Right ventricle myocardium superior (tissue), 1 donor: Measurements from ENCODE around the gene ERG. TPM values are rescaled to one million over a fixed set of nuclear protein-coding genes. Genes with fewer than 3 reads are reported as not detected.

Experiments used
- ATAC-seq: fragments of 200-7000 bp; cut with Tn5 transposase; one replicate; pipeline ENCODE4 v1.9.1; 2020; ENCODE audit warnings: mild to moderate bottlenecking; ENCODE audit not compliant: poor library complexity
- DNase-seq: peaks from one replicate; pipeline ENCODE4 v3.0.0-alpha.2; 2020
- intact Hi-C: fragments of 100-400 bp; cut with DNase I; formaldehyde crosslinking; loops from one replicate; pipeline ENCODE4 v1.11.2; 2022
- total RNA-seq: library from RNA; stranded (reverse); fragmentation: NEBNext Ultra II Directional; extraction: Animal tissue kit (Norgen Biotek cat#: 25700); gene quantifications from one replicate; pipeline ENCODE4 v1.2.1, GENCODE V29; 2021
- donor health status: DM: no; HTN: yes; CAD: no; lungs with severe emphysema.

Gene ERG
- total RNA-seq, 1 donor from 2014 or later, result 17.8 TPM

DNA sequence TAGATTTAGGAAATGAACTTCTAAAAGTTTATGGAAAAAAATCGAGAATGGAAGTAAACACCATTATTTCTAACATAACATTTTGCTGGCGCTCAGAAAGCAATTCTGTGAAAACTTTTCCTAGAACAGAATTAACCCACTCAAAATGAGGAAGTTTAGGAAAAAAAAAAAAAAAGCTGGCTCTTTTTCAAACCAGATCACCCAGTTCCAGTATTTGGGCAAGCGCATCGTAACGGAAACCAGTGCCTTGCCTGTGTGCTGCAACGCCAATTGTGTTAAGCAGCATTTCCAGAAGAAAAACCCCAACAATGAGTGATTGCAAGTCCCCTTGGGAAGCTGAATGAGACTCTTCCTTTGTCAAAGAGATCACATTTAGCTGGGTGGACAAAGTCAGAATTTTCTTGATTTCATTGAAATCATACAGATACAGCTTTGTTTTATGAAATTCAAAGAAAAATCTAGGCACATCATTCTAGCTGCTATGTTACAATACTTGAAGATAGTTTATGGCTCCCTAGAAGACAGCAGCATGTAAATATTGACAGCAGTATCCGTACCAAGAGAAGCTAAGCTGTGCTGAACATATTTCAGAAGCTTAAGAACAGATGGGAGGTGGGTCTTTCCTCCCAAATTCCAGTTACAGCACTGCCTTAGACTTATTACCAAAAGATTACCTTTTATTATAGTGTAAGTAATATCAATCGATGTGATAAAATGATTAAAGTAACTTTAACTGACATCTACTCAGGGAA, 113.4 kb downstream of the ERG start:
- peak; percentile 39 for ATAC-seq
- intact Hi-C loops, result no loop called here
- no peak for DNase-seq

DNA sequence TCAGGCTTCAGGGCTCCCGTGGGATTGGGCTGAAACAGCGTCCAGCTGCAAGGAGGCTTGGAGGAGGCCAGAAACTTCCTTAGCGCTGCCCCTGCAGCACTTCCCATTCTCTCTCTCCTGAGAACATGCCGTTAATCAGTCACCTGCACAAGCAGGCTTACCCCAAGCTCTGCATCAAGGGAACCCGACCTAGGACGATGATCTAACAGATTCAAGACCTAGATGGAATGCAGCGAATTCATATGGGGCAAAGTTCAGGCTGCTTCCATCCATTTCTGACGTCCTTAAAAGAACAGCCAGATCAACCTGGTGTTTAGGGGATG, 114.1 kb downstream of the ERG start:
- intact Hi-C loops, result no loop called here
- DNase-seq, result no peak
- no peak for ATAC-seq

DNA sequence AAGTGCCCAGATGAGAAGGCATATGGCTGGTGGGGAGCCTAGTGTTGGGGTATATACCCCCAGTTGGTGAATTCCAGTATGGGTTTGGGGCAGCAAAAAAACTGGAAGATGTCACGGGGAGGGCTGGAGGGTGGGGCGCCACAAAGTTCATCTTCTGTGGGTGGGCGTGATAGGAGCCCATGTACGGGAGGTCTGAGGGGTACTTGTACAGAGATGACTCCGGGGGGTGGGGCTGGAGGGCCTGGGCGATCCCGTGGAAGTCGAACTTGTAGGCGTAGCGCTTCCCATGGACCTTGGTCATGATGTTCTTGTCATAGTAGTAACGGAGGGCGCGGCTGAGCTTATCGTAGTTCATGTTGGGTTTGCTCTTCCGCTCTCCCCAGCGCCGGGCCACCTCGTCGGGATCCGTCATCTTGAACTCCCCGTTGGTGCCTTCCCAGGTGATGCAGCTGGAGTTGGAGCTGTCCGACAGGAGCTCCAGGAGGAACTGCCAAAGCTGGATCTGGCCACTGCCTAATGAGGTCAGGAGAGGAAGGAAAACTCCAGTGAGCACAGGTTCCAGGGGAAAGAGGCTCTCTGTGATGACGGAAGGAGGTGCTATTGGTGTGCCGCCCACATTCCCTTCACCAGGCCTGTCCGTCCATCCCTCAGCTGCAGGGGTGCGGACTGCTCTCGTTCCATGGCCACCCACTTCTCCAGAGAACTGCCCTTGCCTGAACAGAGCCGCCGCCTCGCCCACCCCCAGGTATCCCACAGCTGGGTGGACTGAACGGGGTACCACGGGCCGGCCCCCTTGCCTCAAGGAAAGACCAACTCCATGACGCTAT, 114.7 kb downstream of the ERG start:
- intact Hi-C loops, result no loop called here
- ATAC-seq (no peak), DNase-seq (peak; percentile 40)

DNA sequence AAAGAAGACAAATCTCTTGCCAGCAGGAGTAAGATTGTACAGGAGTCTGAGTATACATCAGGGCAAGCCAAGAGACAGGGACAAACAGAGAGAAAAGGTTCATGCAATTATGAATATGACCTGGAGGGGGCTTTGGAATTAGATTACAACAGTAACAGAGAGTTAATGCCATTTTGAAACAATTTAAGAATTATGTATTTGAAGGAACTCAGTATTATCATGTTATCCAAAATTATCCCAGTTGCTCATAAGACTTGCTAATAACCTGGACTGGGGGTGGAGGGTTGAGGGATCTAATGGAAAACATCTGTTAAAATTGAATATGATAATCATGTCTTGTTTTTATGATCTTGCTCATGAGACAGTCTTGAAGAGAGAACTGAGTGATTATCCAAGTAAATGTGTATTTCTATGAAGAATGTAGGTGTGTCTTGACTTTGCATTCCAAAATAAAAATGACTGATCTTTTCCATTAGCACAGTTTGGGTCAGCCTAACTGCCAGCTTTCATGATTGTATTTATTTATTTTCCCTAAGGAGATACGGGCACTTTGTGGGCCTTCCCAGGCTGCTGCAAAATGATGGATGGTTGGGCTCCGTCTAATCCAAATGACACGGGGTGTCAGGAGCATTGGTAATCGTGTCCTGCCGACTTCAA, 117.7 kb downstream of the ERG start:
- intact Hi-C loops, result no loop called here
- no peak for DNase-seq
- no peak for ATAC-seq

DNA sequence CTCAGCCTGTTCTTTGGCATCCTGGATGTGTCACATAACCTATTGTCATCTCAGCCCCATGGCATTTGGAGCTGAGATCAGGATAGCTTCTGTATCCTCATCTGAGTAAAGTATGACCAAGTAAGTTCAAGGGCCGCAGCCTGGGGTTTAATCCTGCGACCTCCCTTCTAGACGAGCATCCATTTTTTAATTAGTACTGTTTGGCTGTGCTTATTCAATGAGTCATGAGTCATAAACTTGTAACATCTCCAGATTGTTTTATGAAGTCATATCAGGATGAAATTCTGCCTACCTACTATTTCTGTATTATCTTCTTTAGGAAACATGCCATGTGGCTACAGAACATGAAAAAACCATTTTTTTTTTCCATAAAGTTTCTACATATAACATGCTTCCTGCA, 119.1 kb downstream of the ERG start:
- ATAC-seq, result no peak
- intact Hi-C loops, result no loop called here
- no peak for DNase-seq

DNA sequence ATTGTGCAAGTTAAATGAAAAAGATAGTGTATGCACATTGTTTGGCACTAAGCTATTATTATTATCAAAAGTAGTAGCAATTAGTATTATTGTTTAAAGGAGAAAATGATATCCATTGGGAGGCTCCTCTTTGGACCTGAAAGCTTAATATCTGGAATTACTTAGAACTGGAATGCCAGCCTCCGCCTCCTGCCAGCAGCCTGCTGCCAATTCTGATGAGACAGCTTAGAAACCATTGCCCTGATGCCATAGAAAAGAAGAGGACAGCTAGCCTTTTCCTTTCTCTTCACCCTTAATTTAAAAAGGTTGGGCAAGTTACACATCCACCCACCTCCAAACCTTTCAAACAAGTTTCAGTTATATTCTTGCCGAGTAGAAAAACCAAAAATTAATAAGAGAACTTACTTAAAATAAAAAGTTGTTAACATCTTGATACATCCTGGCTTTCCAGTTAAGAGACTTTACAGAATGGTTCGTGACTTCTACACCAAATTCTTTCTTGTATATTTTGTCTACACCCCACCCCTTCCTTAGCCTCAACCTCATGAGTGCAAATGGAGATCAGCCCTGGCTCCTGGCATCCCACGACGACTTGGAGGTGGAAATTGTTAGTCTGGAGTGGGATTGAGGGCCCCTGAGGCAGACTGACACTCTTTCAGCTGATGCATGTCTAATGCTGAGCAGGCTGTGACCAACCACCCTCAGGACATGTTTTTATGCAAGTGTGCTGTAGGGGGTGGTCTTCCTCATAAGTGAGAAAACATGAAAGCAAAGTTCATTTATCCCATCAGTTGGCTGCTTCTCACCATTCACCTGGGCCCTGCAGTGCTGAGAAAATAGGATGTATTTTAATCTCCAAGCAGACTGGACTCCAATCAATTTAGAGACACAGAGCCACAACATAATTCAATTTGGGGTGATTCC, 120.8 kb downstream of the ERG start:
- ATAC-seq (no peak), DNase-seq (no peak)
- intact Hi-C loops, result no loop called here

DNA sequence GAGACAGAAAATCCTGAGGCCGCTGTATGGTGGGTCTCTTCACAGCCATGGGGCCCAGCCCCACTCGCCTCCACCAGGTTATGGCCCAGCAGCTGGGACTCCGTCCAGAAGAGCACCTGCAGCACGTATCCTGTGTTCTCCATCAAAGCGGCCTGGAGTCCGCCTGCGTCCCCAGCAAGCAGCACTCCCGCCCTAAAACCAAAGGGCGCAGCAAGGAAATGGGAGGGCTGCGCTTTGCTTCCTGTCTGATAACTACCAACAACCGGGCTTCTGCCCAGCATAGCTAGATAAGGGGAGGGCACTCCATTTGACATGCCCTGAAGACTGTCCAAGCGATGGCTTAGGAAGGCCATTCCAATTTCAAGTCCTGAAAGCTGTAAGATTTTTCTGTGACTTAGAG, 121.6 kb downstream of the ERG start:
- DNase-seq, result peak; percentile 43
- intact Hi-C loops, result no loop called here
- ATAC-seq, result peak; percentile 56

DNA sequence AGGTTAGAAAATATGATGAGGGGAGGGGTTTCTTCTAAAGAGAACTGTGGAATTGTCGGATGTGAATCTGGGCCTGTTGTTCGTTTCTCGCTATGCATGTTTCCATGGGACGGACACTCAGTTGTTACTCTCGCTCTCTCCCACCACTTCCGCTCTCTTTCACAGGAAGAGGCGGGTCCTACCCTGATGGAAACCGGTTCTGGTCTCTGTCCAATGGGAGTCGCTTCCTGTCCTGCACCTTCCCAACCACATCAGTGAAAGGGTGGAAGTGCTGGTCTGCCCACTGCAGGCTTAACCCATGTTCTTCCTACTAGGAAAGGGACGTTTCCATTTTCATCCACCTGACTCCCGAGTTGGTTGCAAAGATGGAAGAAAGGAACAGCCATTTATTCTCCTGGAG, 122.0 kb downstream of the ERG start:
- ATAC-seq, result peak; percentile 56
- intact Hi-C loops, result no loop called here
- DNase-seq, result peak; percentile 44

DNA sequence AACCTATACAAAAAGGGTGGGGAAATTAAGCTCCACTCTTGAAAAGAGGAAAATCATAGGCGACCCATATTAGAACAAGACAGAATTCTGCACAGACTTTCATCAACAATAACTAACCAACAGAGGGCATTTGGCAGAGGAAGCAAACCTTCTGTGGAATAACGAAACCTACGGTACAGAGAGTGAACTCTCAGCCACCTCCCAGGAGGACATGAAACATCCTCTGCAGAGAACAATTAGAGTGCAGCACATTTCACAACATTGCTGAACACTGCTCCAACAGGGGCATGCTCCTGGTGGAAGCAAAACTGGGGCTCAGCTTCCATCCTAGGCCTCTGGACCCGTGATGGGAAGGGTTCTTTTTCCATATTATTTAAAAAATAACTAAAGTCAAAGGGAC, 130.6 kb downstream of the ERG start:
- intact Hi-C loops, result no loop called here
- DNase-seq (no peak), ATAC-seq (no peak)

DNA sequence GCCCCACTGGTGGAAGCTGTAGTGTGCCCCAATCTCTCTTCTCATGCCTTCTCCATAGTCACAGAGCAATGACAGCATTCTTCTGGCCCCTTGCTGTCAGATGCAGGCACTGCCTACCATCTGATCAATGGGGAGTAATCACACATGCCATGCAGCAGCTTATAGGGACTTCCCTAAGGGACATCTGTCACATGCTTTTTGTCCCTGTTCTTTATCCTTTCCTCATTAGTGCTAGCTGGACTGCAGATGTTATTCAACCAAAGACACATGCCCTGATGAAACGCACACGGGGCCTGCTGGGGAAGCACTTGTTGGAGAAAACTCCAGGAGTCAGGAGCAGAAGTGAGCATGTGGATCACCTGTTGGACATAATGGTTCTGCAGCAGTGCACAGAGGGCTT, 132.8 kb downstream of the ERG start:
- intact Hi-C loops, result no loop called here
- DNase-seq (no peak), ATAC-seq (no peak)

DNA sequence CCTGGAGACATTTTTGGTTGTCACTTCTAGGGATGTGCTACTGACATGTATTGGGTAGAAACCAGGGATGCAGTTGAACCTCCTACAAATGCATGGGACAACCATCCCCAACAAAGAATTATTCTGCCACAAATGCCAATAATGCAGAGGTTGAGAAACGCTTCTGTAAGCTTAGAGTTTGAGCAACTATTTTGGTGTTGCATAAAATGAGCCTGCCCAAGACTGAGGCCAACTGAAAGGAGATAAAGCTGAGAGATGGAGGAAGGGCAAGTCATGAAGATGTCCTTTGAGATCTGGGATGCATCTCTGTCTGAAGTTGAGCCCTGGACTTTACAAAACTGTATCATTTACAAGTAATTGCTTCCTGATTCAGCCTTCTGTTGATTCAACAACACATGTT, 134.6 kb downstream of the ERG start:
- intact Hi-C loops, result no loop called here
- DNase-seq (no peak), ATAC-seq (no peak)

DNA sequence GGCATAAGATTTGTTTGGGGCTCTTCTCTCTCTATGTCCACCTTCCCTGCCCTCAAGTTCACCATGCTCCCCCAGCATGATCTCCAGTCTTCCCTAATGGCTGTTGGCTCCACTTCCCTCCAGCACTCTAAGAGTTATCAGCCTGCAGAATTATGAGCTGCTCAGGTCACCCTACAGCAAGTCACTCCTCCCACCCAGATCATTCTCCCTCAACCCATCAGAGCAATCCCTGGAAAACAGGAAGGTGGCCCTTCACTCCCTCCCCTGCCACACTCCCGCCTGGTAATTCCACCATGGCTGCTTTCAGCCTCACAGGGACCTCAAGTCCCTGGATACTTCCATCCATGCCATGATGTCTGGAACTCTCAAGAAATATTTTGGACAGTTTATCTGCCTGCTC, 137.0 kb downstream of the ERG start:
- ATAC-seq (no peak), DNase-seq (no peak)
- intact Hi-C loops, result no loop called here

DNA sequence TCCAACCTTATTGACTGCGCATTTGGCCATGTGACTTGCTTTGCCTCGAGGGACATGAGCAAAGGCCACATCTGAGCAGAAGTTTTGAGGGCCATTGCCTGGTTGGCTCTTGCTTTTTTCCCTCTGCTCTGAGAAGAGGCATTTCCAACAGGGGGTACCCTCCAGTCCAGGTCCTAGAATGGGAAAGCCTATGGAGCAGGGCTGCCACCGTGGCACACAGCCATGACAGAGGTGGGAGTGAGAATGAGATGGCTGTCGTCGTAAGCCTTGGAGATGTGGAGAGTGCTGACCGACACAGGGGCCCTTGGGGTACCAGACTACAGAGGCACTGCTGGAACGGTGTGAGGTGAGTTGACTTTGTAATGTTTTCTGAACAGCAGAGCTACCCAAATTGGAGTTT, 138.4 kb downstream of the ERG start:
- DNase-seq (no peak), ATAC-seq (no peak)
- intact Hi-C loops, result loop anchor here (10.0 kb wide), 1 partner anchor 665 kb away; no protein-coding TSS in a partner anchor

DNA sequence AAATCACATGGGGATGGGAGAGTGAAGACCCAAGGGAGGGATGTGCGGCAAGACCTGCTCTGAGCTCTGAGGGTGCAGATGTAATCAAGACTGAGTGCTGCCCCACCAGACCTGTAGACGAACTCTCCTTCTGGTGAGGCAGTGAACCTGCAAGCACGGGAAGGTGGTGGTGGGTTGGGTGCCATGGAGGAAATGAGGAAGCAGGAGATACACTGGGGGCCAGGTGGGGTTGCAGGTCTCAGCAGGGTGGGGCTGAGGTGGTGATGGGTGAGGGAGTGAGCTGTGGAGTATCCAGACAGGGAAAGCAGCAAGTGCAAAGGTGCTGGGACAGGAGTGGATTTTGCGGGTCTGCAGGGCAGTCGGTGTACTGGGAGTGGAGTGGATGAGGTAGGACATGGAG, 139.2 kb downstream of the ERG start:
- intact Hi-C loops, result loop anchor here (10.0 kb wide), 1 partner anchor 664 kb away; no protein-coding TSS in a partner anchor
- ATAC-seq (no peak), DNase-seq (no peak)

DNA sequence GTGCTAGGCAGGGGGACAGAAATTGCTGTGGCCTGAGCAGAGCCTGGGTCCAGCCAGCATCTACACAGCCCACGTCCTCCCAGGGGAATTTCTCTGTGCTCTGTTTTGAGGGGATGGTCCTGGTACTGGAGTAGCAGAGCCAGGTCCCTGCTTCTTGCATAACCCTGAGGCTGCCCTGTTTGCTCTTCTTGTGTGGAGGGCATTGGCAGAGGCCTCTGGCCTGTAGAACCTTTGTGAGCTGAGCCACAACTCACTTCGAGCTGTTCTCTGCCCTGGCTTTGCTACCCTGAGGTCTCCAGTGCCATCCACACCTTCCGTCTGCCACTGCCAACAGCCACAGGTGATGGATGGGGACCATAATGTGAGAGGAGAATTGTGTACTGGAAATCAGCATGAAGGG, 139.6 kb downstream of the ERG start:
- ATAC-seq (no peak), DNase-seq (no peak)
- intact Hi-C loops, result loop anchor here (10.0 kb wide), 1 partner anchor 664 kb away; no protein-coding TSS in a partner anchor

DNA sequence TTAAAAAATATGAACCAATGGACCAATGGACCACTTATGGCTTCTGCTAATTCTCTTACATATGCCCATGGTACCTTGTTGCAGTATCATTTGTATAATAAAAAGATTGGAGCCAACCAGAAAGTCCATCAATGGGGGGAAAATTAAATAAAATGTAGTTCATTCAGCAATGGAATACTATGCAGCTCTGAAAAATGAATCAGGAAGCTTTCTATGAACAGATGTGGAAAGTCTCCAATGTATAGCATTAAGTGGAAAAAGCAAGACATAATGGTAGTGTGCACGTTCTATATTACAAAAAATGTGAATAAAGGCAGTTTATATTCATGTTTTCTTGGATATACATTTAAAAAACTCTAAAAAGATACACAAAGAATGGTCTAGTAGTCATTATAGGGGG, 140.2 kb downstream of the ERG start:
- ATAC-seq (no peak), DNase-seq (no peak)
- intact Hi-C loops, result loop anchor here (10.0 kb wide), 1 partner anchor 663 kb away; no protein-coding TSS in a partner anchor

DNA sequence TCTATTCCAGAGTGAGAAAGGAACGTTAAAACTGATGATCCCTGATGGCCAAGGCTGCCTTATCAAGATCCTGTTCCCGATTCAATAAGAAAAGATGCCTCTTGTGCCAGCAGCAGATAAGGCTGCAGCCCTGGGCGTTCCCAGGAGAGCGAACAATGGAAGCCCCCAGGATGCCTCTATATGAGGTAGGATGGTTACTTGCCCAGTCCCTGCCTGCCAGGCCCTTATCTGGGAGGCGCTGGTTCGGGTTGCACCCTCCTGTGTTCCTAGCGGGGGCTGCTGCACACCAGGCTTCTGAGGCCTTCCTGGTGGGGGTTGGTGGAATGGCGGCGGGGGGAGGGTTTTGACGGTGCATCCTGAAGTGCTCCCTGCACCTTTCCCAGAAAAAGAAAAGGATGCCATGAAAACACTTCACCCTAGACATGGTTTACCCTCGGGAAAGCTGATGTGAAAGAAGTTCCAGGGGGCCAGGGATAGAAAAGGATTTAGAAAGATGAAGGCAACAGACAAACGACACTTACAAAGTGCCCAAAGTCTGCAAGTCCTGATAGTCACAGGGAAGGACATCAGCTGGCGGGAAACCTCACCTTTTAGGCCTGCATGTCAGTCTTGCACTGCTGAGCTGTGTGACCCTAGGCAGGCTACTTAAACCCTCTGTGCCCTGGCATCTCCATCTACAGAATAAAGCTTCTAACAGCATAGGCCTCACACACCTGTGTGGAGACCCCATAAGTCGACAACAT, 141.2 kb downstream of the ERG start:
- ATAC-seq, result no peak
- intact Hi-C loops, result loop anchor here (2.0 to 10.0 kb wide), 2 partner anchors 192 to 662 kb away; no protein-coding TSS in a partner anchor
- no peak for DNase-seq
